Measurements from ENCODE around the gene MKRN3. TPM values are rescaled to one million over a fixed set of nuclear protein-coding genes. Genes with fewer than 3 reads are reported as not detected.

Gene MKRN3
- total and polyA plus RNA-seq, 2 of the 8 experiments (the other 6 are each of a cell fraction or from before 2014, with no cell fraction given), result not detected

DNA sequence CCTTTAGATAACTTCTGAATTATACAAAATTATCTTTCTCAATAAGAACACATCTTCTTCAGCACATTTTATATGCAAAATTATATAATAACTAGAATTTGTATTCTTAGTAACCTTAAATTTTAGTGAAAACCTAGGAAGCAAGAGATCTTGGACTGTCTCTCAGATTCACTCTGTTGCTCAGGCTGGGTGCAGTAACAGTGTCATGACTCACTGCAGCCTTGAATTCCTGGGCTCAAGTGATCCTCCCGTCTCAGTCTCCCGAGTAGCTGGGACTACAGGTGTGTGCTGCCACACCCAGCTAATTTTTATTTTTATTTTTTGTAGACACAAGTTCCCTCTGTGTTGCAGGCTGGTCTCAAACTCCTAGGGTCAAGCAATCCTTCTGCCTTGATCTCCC lies 29.9 kb downstream of the MKRN3 start (continued):
- TF ChIP-seq JUN (IDR thresholded peaks at IDR 0.05; ENCODE audit: low read depth, low read length) (no peak), RXRA (IDR thresholded peaks at IDR 0.05; ENCODE audit: insufficient read depth, low read depth, low read length) (no peak)

All from H1 (cell line).